ENCODE results near the gene CACNB2. TPM values are rescaled to one million over a fixed set of nuclear protein-coding genes. Genes with fewer than 3 reads are reported as not detected.

The CACNB2 gene
- total RNA-seq, 1 experiment from 2014 or later, result 3.2 TPM

GRCh38 chr10:18321371-18321770 lies 181.1 kb downstream of the CACNB2 start:
- no peak overlapping the region for H3K4me3 Mint-ChIP-seq
- H3K4me1 Mint-ChIP-seq, result peaks cover 2% of the 10 kb centered on the region; the same call in 1 of the 2 replicates
- ChIA-PET POLR2A (no interaction called here), CTCF (no interaction called here)
- ATAC-seq (no peak), DNase-seq (ENCODE audit: low spot score) (no peak)
- H3K9me3 Mint-ChIP-seq, result peaks cover 7% of the 10 kb centered on the region
- TF ChIP-seq ETV6 (CRISPR knock-in tag; IDR thresholded peaks at IDR 0.05) (no peak), ELF4 (CRISPR knock-in tag; IDR thresholded peaks at IDR 0.05; ENCODE audit: low read depth) (no peak), E2F1 (CRISPR knock-in tag; IDR thresholded peaks at IDR 0.05) (no peak), STAT6 (CRISPR knock-in tag; conservative IDR thresholded peaks at IDR 0.05; ENCODE audit: low read depth) (no peak), TCF7 (CRISPR knock-in tag; IDR thresholded peaks at IDR 0.05; ENCODE audit: low read depth) (no peak), ZBTB21 (CRISPR knock-in tag; IDR thresholded peaks at IDR 0.05; ENCODE audit: borderline replicate concordance) (no peak), NFE2L1 (CRISPR knock-in tag; IDR thresholded peaks at IDR 0.05) (no peak), RORB (CRISPR knock-in tag; IDR thresholded peaks at IDR 0.05) (no peak), ZNF232 (CRISPR knock-in tag; IDR thresholded peaks at IDR 0.05) (no peak), MYBL2 (CRISPR knock-in tag; IDR thresholded peaks at IDR 0.05) (no peak), HMGA2 (CRISPR knock-in tag; IDR thresholded peaks at IDR 0.05) (no peak), FOXK1 (CRISPR knock-in tag; IDR thresholded peaks at IDR 0.05) (no peak), ZNF317 (CRISPR knock-in tag; IDR thresholded peaks at IDR 0.05; ENCODE audit: borderline replicate concordance, low read depth) (no peak), PRDM15 (CRISPR knock-in tag; IDR thresholded peaks at IDR 0.05) (no peak), PRRX2 (CRISPR knock-in tag; IDR thresholded peaks at IDR 0.05) (no peak), ESRRA (CRISPR knock-in tag; IDR thresholded peaks at IDR 0.05; ENCODE audit: borderline replicate concordance) (no peak), SMAD4 (CRISPR knock-in tag; IDR thresholded peaks at IDR 0.05) (no peak), ZNF396 (CRISPR knock-in tag; IDR thresholded peaks at IDR 0.05; ENCODE audit: borderline replicate concordance) (no peak), KAT7 (CRISPR knock-in tag; IDR thresholded peaks at IDR 0.05; ENCODE audit: borderline replicate concordance) (no peak)
- TF ChIP-seq, protein P1, sequence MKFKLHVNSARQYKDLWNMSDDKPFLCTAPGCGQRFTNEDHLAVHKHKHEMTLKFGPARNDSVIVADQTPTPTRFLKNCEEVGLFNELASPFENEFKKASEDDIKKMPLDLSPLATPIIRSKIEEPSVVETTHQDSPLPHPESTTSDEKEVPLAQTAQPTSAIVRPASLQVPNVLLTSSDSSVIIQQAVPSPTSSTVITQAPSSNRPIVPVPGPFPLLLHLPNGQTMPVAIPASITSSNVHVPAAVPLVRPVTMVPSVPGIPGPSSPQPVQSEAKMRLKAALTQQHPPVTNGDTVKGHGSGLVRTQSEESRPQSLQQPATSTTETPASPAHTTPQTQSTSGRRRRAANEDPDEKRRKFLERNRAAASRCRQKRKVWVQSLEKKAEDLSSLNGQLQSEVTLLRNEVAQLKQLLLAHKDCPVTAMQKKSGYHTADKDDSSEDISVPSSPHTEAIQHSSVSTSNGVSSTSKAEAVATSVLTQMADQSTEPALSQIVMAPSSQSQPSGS (CRISPR knock-in tag; IDR thresholded peaks at IDR 0.05; ENCODE audit: borderline replicate concordance, low read depth), result no peak
- no peak overlapping the region for H3K27ac Mint-ChIP-seq
- no peaks in the 10 kb centered on the region for H3K36me3 Mint-ChIP-seq
- H3K27me3 Mint-ChIP-seq (ENCODE audit: low read depth), result no peaks in the 10 kb centered on the region
